H9 (cell line): ENCODE results near the gene WDR31. TPM values are rescaled to one million over a fixed set of nuclear protein-coding genes. Genes with fewer than 3 reads are reported as not detected.

Experiments used
- DNase-seq: peaks from one replicate; pipeline ENCODE4 v3.0.0-alpha.2; 2017
- H2AFZ ChIP-seq: one replicate; pipeline ENCODE4 v1.6.1; 2013; ENCODE audit warnings: mild to moderate bottlenecking, low read length, control low read depth, moderate library complexity
- H2AK5ac ChIP-seq: 2 replicates; pipeline ENCODE4 v1.6.1; 2013; ENCODE audit warnings: low read length, control low read depth, mixed read lengths; ENCODE audit not compliant: insufficient read length
- H2BK120ac ChIP-seq: one replicate; pipeline ENCODE4 v1.6.1; 2013; ENCODE audit warnings: low read depth, mild to moderate bottlenecking, low read length, control low read depth, inconsistent platforms; ENCODE audit not compliant: poor library complexity, severe bottlenecking
- H2BK12ac ChIP-seq: 2 replicates; pipeline ENCODE4 v1.6.1; 2013; ENCODE audit warnings: low read length, control low read depth, mixed read lengths, low read depth; ENCODE audit not compliant: insufficient read length
- H2BK15ac ChIP-seq: 2 replicates; pipeline ENCODE4 v1.6.1; 2013; ENCODE audit warnings: low read depth, low read length, control low read depth
- H2BK20ac ChIP-seq: one replicate; pipeline ENCODE4 v1.6.1; 2013; ENCODE audit warnings: low read depth, mild to moderate bottlenecking, low read length, control low read depth, inconsistent platforms; ENCODE audit not compliant: poor library complexity, severe bottlenecking
- H2BK5ac ChIP-seq: 2 replicates; pipeline ENCODE4 v1.6.1; 2013; ENCODE audit warnings: low read length, control low read depth, mixed read lengths; ENCODE audit not compliant: insufficient read length
- H3K14ac ChIP-seq: 2 replicates; pipeline ENCODE4 v1.6.1; 2013; ENCODE audit warnings: low read length, control low read depth; ENCODE audit not compliant: insufficient read depth
- H3K18ac ChIP-seq: 2 replicates; pipeline ENCODE4 v1.6.1; 2013; ENCODE audit warnings: low read depth, mild to moderate bottlenecking, mixed read lengths, low read length, control low read depth; ENCODE audit not compliant: insufficient read length
- H3K23ac ChIP-seq: 2 replicates; pipeline ENCODE4 v1.6.1; 2013; ENCODE audit warnings: low read length, control low read depth, mixed read lengths, low read depth; ENCODE audit not compliant: insufficient read length
- H3K23me2 ChIP-seq: 2 replicates; pipeline ENCODE4 v1.6.1; 2013; ENCODE audit warnings: low read depth, mild to moderate bottlenecking, mixed read lengths, low read length, control low read depth; ENCODE audit not compliant: insufficient read length, poor library complexity, severe bottlenecking
- H3K27ac ChIP-seq: 2 replicates; pipeline ENCODE4 v1.5.1; 2013; ENCODE audit warnings: low read length, control low read depth, mixed read lengths, low read depth; ENCODE audit not compliant: insufficient read length
- H3K27me3 ChIP-seq: 2 replicates; pipeline ENCODE4 v1.6.1; 2013; ENCODE audit warnings: low read length, control low read depth, inconsistent platforms; ENCODE audit not compliant: insufficient read depth
- H3K4ac ChIP-seq: 2 replicates; pipeline ENCODE4 v1.6.1; 2013; ENCODE audit warnings: low read depth, mild to moderate bottlenecking, control low read depth, inconsistent platforms, low read length, moderate library complexity
- H3K4me1 ChIP-seq: 2 replicates; pipeline ENCODE4 v1.6.1; 2013; ENCODE audit warnings: low read length, control low read depth, inconsistent platforms; ENCODE audit not compliant: insufficient read depth
- H3K4me2 ChIP-seq: 2 replicates; pipeline ENCODE4 v1.6.1; 2013; ENCODE audit warnings: low read length, control low read depth, mixed read lengths; ENCODE audit not compliant: insufficient read length, insufficient read depth
- H3K56ac ChIP-seq: 2 replicates; pipeline ENCODE4 v1.6.1; 2013; ENCODE audit warnings: low read depth, mild to moderate bottlenecking, mixed read lengths, low read length, control low read depth; ENCODE audit not compliant: insufficient read length
- H3K79me1 ChIP-seq: 2 replicates; pipeline ENCODE4 v1.6.1; 2013; ENCODE audit warnings: low read depth, mild to moderate bottlenecking, moderate library complexity, low read length, control low read depth, inconsistent platforms; ENCODE audit not compliant: insufficient read depth, poor library complexity, severe bottlenecking
- H3K79me2 ChIP-seq: 2 replicates; pipeline ENCODE4 v1.6.1; 2013; ENCODE audit warnings: low read length, control low read depth, inconsistent platforms; ENCODE audit not compliant: insufficient read depth
- H3K9ac ChIP-seq: 2 replicates; pipeline ENCODE4 v1.6.1; 2013; ENCODE audit warnings: low read length, control low read depth, mixed read lengths; ENCODE audit not compliant: insufficient read length; ENCODE audit errors: extremely low read depth
- H3K9me3 ChIP-seq: one replicate; pipeline ENCODE4 v1.6.1; 2013; ENCODE audit warnings: low read depth, low read length, inconsistent platforms; ENCODE audit not compliant: control insufficient read depth
- H3T11ph ChIP-seq: one replicate; pipeline ENCODE4 v1.6.1; 2013; ENCODE audit warnings: mild to moderate bottlenecking, low read length, control low read depth, inconsistent platforms
- H4K20me1 ChIP-seq: one replicate; pipeline ENCODE4 v1.6.1; 2013; ENCODE audit not compliant: control insufficient read depth, insufficient read length, insufficient read depth
- H4K5ac ChIP-seq: 2 replicates; pipeline ENCODE4 v1.6.1; 2013; ENCODE audit warnings: low read depth, mild to moderate bottlenecking, mixed read lengths, low read length, control low read depth; ENCODE audit not compliant: insufficient read length
- H4K8ac ChIP-seq: replicated peaks from 2 replicates; pipeline ENCODE4 v1.6.1; 2013; ENCODE audit warnings: low read length, control low read depth, mixed read lengths, low read depth; ENCODE audit not compliant: insufficient read length
- H4K91ac ChIP-seq: 2 replicates; pipeline ENCODE4 v1.6.1; 2013; ENCODE audit warnings: low read depth, mild to moderate bottlenecking, moderate library complexity, mixed read lengths, low read length, control low read depth; ENCODE audit not compliant: insufficient read length
- H3K27ac Mint-ChIP-seq, 3 experiments: 2 replicates in 2 of 3; 3 replicates in 1 of 3; pipeline ENCODE4 v1.8.0; 2020 to 2021; ENCODE audit warnings: mixed read lengths in 3 of 3, mild to moderate bottlenecking in 1 of 3, moderate library complexity in 1 of 3
- H3K27me3 Mint-ChIP-seq: 2 replicates; pipeline ENCODE4 v1.8.0; 2021; ENCODE audit warnings: low read depth, mild to moderate bottlenecking, moderate library complexity, mixed read lengths
- H3K36me3 Mint-ChIP-seq, 3 experiments: 2 replicates in 2 of 3; 3 replicates in 1 of 3; pipeline ENCODE4 v1.8.0; 2020 to 2021; ENCODE audit warnings: low read depth in 3 of 3, mixed read lengths in 3 of 3; ENCODE audit not compliant: insufficient read depth in 1 of 3
- H3K4me1 Mint-ChIP-seq, 2 experiments: 2 replicates each; pipeline ENCODE4 v1.8.0; 2020; ENCODE audit warnings: mixed read lengths in 2 of 2
- H3K4me3 Mint-ChIP-seq, 2 experiments: 2 replicates in 1 of 2; 3 replicates in 1 of 2; pipeline ENCODE4 v1.8.0; 2020 to 2021; ENCODE audit warnings: mild to moderate bottlenecking in 2 of 2, mixed read lengths in 2 of 2, moderate library complexity in 1 of 2
- H3K9me3 Mint-ChIP-seq, 2 experiments: 2 replicates in 1 of 2; 3 replicates in 1 of 2; pipeline ENCODE4 v1.8.0; 2020; ENCODE audit warnings: mild to moderate bottlenecking in 2 of 2, mixed read lengths in 2 of 2, moderate library complexity in 1 of 2
- CTCF ChIP-seq: fragments of 200-600 bp; sonication (generic); conservative IDR thresholded peaks from 3 replicates; pipeline ENCODE4 v1.8.0; 2021; ENCODE audit warnings: antibody characterized with exemption, mild to moderate bottlenecking
- WGBS: extraction: QIAGEN DNeasy Blood & Tissue Kit; methylation state at CpG from one replicate; pipeline ENCODE4 v1.1.7; 2013; ENCODE audit warnings: missing lambda C conversion rate, low lambda C conversion rate, mixed read lengths; ENCODE audit not compliant: insufficient read length; ENCODE audit errors: extremely low coverage; 5-methylcytosine and 5-hydroxymethylcytosine counted together
- total RNA-seq: library from RNA; stranded (reverse); gene quantifications from 2 replicates; pipeline ENCODE4 v1.2.1, GENCODE V29; 2021

WDR31 gene
- total RNA-seq, 1 experiment from 2014 or later: 0.72 TPM

DNA sequence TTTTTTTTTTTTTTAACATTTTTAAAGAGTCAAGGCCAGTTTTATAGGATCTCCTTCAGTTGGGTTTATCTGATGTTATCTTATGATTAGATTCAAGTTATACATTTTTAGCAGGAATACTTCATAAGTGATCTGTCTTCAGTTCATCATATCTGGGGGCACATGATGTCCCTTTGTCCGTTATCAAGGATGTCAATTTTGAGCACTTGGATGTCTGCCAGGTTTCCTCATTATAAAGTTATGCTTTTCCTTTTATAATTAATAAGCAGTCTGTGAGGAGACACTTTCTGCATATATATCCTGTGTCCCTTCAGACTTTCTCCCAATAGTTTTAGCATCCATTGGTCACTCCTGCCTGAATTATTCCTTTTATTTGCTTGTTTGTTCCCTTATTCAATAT, 24.9 kb upstream of the WDR31 start:
- Mint-ChIP-seq H3K36me3 (peaks cover 0 to 9% (median 4%) of the 10 kb centered on the region in 3 experiments; a peak in 3 of 7 replicates), H3K27ac (no peak overlapping the region), H3K9me3 (no peaks in the 10 kb centered on the region), H3K4me1 (peaks cover 7 to 8% of the 10 kb centered on the region in 2 experiments), H3K27me3 (no peaks in the 10 kb centered on the region), H3K4me3 (no peak overlapping the region)
- Histone ChIP-seq H3K9me3 (no peaks in the 10 kb centered on the region), H2AFZ (no peak overlapping the region), H2AK5ac (no peak overlapping the region), H4K91ac (no peak overlapping the region), H2BK12ac (no peak overlapping the region), H3K18ac (no peak overlapping the region), H2BK15ac (no peak overlapping the region), H3K4me1 (no peaks in the 10 kb centered on the region; the same call in 1 of the 2 replicates), H3K23ac (no peak overlapping the region), H3K79me2 (no peaks in the 10 kb centered on the region), H3K56ac (no peak overlapping the region), H4K5ac (no peak overlapping the region), H3K9ac (no peak overlapping the region), H3T11ph (no peak overlapping the region), H3K27me3 (no peaks in the 10 kb centered on the region), H3K23me2 (peaks cover 3% of the 10 kb centered on the region), H3K27ac (no peak overlapping the region), H2BK5ac (no peak overlapping the region), H2BK120ac (no peak overlapping the region), H4K20me1 (no peaks in the 10 kb centered on the region), H2BK20ac (no peak overlapping the region), H3K4ac (no peak overlapping the region), H3K79me1 (no peaks in the 10 kb centered on the region), H3K4me2 (no peak overlapping the region), H4K8ac (no peak overlapping the region), H3K14ac (no peak overlapping the region)
- TF ChIP-seq CTCF: no peak
- DNase-seq: no peak
- no CpG with 5 or more reads among the region's 1 CpG for WGBS
